Activated CD4-positive, alpha-beta T cell treated with anti-CD3 and anti-CD28 coated beads for 36 hours (primary cell): ENCODE results near the gene IRF2. TPM values are rescaled to one million over a fixed set of nuclear protein-coding genes. Genes with fewer than 3 reads are reported as not detected.

Experiments
- ATAC-seq: fragments of 200-7000 bp; cut with Tn5 transposase; one replicate; pipeline ENCODE4 v1.10.0; 2021; ENCODE audit warnings: mild to moderate bottlenecking, moderate library complexity
- CTCF ChIA-PET: fragments of 350-600 bp; sonication (Branson Sonifier 250); formaldehyde crosslinking; loops from one replicate; lab custom pipeline; 2021; ENCODE audit warnings: antibody characterized with exemption; lab: Charles Lee
- POLR2A ChIA-PET: fragments of 350-600 bp; sonication (Branson Sonifier 250); formaldehyde crosslinking; loops from one replicate; lab custom pipeline; 2021; ENCODE audit warnings: antibody characterized with exemption, inconsistent platforms; lab: Charles Lee
- DNase-seq: peaks from one replicate; pipeline ENCODE4 v3.0.0-alpha.2; 2020
- H3K27ac Mint-ChIP-seq: one replicate; pipeline ENCODE4 v1.8.0; 2021; ENCODE audit warnings: mixed read lengths
- H3K27me3 Mint-ChIP-seq: one replicate; pipeline ENCODE4 v1.8.0; 2021; ENCODE audit warnings: mixed read lengths
- H3K36me3 Mint-ChIP-seq: one replicate; pipeline ENCODE4 v1.8.0; 2021; ENCODE audit warnings: low read depth, mixed read lengths
- H3K4me1 Mint-ChIP-seq: one replicate; pipeline ENCODE4 v1.8.0; 2021; ENCODE audit warnings: mixed read lengths
- H3K4me3 Mint-ChIP-seq: one replicate; pipeline ENCODE4 v1.8.0; 2021; ENCODE audit warnings: mild to moderate bottlenecking, moderate library complexity, mixed read lengths
- H3K9me3 Mint-ChIP-seq: one replicate; pipeline ENCODE4 v1.8.0; 2021; ENCODE audit warnings: low read depth, mixed read lengths
- intact Hi-C, 2 experiments: fragments of 100-400 bp; cut with DNase I in 1 of 2; cut with micrococcal nuclease in 1 of 2; formaldehyde crosslinking; loops; one replicate each; pipeline versions ENCODE4 v1.14.2 to v1.15.1; 2022 to 2024; cut with DNase I, micrococcal nuclease
- total RNA-seq, 2 experiments: library from RNA; stranded (reverse); gene quantifications; one replicate each; pipeline ENCODE4 v1.2.3, GENCODE V29; 2021

Gene IRF2
- total RNA-seq, 2 experiments from 2014 or later = 50.1 to 68.9 TPM

- H3K4me1 Mint-ChIP-seq = peaks cover 69% of the 10 kb centered on the region
- ATAC-seq = no peak
Observed at GRCh38 chr4:184452740-184453139, 21.6 kb downstream of the IRF2 start.

GRCh38 chr4:184451726-184452125 lies 22.6 kb downstream of the IRF2 start:
- Mint-ChIP-seq H3K27ac (no peak overlapping the region), H3K4me3 (no peak overlapping the region), H3K4me1 (peaks cover 70% of the 10 kb centered on the region), H3K9me3 (no peaks in the 10 kb centered on the region), H3K27me3 (no peaks in the 10 kb centered on the region), H3K36me3 (peaks cover 35% of the 10 kb centered on the region)
- ChIA-PET CTCF (interaction anchor here (0.7 kb wide), 1 partner anchor 158 kb away, joined by 3 read pairs; no protein-coding TSS in a partner anchor), POLR2A (no interaction called here)
- no peak for DNase-seq
- intact Hi-C loops = no loop called here
- no peak for ATAC-seq

More at GRCh38 chr4:184452740-184453139, 21.6 kb downstream of the IRF2 start:
- H3K9me3 Mint-ChIP-seq = no peaks in the 10 kb centered on the region
- H3K27me3 Mint-ChIP-seq = no peaks in the 10 kb centered on the region
- DNase-seq = no peak
- H3K4me3 Mint-ChIP-seq = no peak overlapping the region
- CTCF ChIA-PET = interaction anchor here (0.6 to 1.0 kb wide), 3 partner anchors 15 to 30 kb away, joined by 3 to 5 read pairs (median 4); no protein-coding TSS in a partner anchor
- H3K27ac Mint-ChIP-seq = no peak overlapping the region
- POLR2A ChIA-PET = no interaction called here
- intact Hi-C loops = no loop called here
- peaks cover 33% of the 10 kb centered on the region for H3K36me3 Mint-ChIP-seq

- Mint-ChIP-seq H3K4me1 (peaks cover 74% of the 10 kb centered on the region), H3K27me3 (no peaks in the 10 kb centered on the region), H3K4me3 (no peak overlapping the region), H3K36me3 (peaks cover 37% of the 10 kb centered on the region), H3K27ac (no peak overlapping the region), H3K9me3 (no peaks in the 10 kb centered on the region)
- no peak for ATAC-seq
- no peak for DNase-seq
- intact Hi-C loops = no loop called here
- ChIA-PET POLR2A (no interaction called here), CTCF (no interaction called here)
Observed at GRCh38 chr4:184450743-184451535, 23.4 kb downstream of the IRF2 start.

- peaks cover 74% of the 10 kb centered on the region for H3K4me1 Mint-ChIP-seq
- intact Hi-C loops = no loop called here
- CTCF ChIA-PET = interaction anchor here (1.0 to 1.2 kb wide), 2 partner anchors 9 to 186 kb away, joined by 3 to 4 read pairs; no protein-coding TSS in a partner anchor
- no peaks in the 10 kb centered on the region for H3K27me3 Mint-ChIP-seq
- H3K36me3 Mint-ChIP-seq = peaks cover 36% of the 10 kb centered on the region
- H3K4me3 Mint-ChIP-seq = no peak overlapping the region
- peak overlapping the region; percentile 48 for H3K27ac Mint-ChIP-seq
- DNase-seq (no peak), ATAC-seq (no peak)
- no peaks in the 10 kb centered on the region for H3K9me3 Mint-ChIP-seq
- POLR2A ChIA-PET = no interaction called here
Observed at GRCh38 chr4:184450045-184450444, 24.3 kb downstream of the IRF2 start.

GRCh38 chr4:184448821-184449220 lies 25.5 kb downstream of the IRF2 start:
- peak overlapping the region; percentile 58 for H3K4me3 Mint-ChIP-seq
- ATAC-seq (peak; percentile 15), DNase-seq (peak; percentile 20)
- POLR2A ChIA-PET = no interaction called here
- H3K36me3 Mint-ChIP-seq = peaks cover 37% of the 10 kb centered on the region
- H3K9me3 Mint-ChIP-seq = no peaks in the 10 kb centered on the region
- intact Hi-C loops = no loop called here
- H3K27ac Mint-ChIP-seq = peak overlapping the region; percentile 84
- H3K27me3 Mint-ChIP-seq = no peaks in the 10 kb centered on the region
- peaks cover 75% of the 10 kb centered on the region for H3K4me1 Mint-ChIP-seq
- CTCF ChIA-PET = interaction anchor here (1.0 to 1.2 kb wide), 2 partner anchors 8 to 11 kb away, joined by 3 to 4 read pairs; no protein-coding TSS in a partner anchor

GRCh38 chr4:184448141-184448540 lies 26.2 kb downstream of the IRF2 start:
- no peaks in the 10 kb centered on the region for H3K9me3 Mint-ChIP-seq
- intact Hi-C loops = no loop called here
- DNase-seq = no peak
- peaks cover 75% of the 10 kb centered on the region for H3K4me1 Mint-ChIP-seq
- H3K27ac Mint-ChIP-seq = no peak overlapping the region
- POLR2A ChIA-PET = no interaction called here
- no peaks in the 10 kb centered on the region for H3K27me3 Mint-ChIP-seq
- H3K4me3 Mint-ChIP-seq = no peak overlapping the region
- no peak for ATAC-seq
- CTCF ChIA-PET = interaction anchor here (1.0 to 1.3 kb wide), 2 partner anchors 13 to 168 kb away, joined by 3 read pairs; no protein-coding TSS in a partner anchor
- peaks cover 40% of the 10 kb centered on the region for H3K36me3 Mint-ChIP-seq

- H3K9me3 Mint-ChIP-seq = no peaks in the 10 kb centered on the region
- no peak overlapping the region for H3K4me3 Mint-ChIP-seq
- DNase-seq = no peak
- intact Hi-C loops = no loop called here
- ChIA-PET CTCF (interaction anchor here (0.7 to 1.3 kb wide), 3 partner anchors 13 to 372 kb away, joined by 3 read pairs; no protein-coding TSS in a partner anchor), POLR2A (no interaction called here)
- peaks cover 40% of the 10 kb centered on the region for H3K36me3 Mint-ChIP-seq
- peaks cover 78% of the 10 kb centered on the region for H3K4me1 Mint-ChIP-seq
- no peaks in the 10 kb centered on the region for H3K27me3 Mint-ChIP-seq
- no peak for ATAC-seq
- H3K27ac Mint-ChIP-seq = no peak overlapping the region
Observed at GRCh38 chr4:184447664-184448063, 26.7 kb downstream of the IRF2 start.

- H3K9me3 Mint-ChIP-seq = no peaks in the 10 kb centered on the region
- ATAC-seq (no peak), DNase-seq (no peak)
- peak overlapping the region; percentile 48 for H3K27ac Mint-ChIP-seq
- no peaks in the 10 kb centered on the region for H3K27me3 Mint-ChIP-seq
- H3K36me3 Mint-ChIP-seq = peaks cover 40% of the 10 kb centered on the region
- ChIA-PET CTCF (no interaction called here), POLR2A (no interaction called here)
- intact Hi-C loops = no loop called here
- no peak overlapping the region for H3K4me3 Mint-ChIP-seq
- peaks cover 86% of the 10 kb centered on the region for H3K4me1 Mint-ChIP-seq
Observed at GRCh38 chr4:184446132-184446658, 28.2 kb downstream of the IRF2 start.

GRCh38 chr4:184444953-184445309 lies 29.4 kb downstream of the IRF2 start:
- peak overlapping the region; percentile 48 for H3K27ac Mint-ChIP-seq
- ChIA-PET POLR2A (no interaction called here), CTCF (no interaction called here)
- ATAC-seq = peak; percentile 82
- DNase-seq = peak; percentile 67
- peaks cover 39% of the 10 kb centered on the region for H3K36me3 Mint-ChIP-seq
- no peak overlapping the region for H3K4me3 Mint-ChIP-seq
- H3K27me3 Mint-ChIP-seq = no peaks in the 10 kb centered on the region
- H3K9me3 Mint-ChIP-seq = no peaks in the 10 kb centered on the region
- H3K4me1 Mint-ChIP-seq = peaks cover 90% of the 10 kb centered on the region
- intact Hi-C loops = no loop called here

- CTCF ChIA-PET = no interaction called here
- ATAC-seq (no peak), DNase-seq (no peak)
- intact Hi-C loops = no loop called here
- POLR2A ChIA-PET = no interaction called here
- no peak overlapping the region for H3K27ac Mint-ChIP-seq
- no peak overlapping the region for H3K4me3 Mint-ChIP-seq
- H3K4me1 Mint-ChIP-seq = peaks cover 88% of the 10 kb centered on the region
- H3K9me3 Mint-ChIP-seq = no peaks in the 10 kb centered on the region
- no peaks in the 10 kb centered on the region for H3K27me3 Mint-ChIP-seq
- H3K36me3 Mint-ChIP-seq = peaks cover 34% of the 10 kb centered on the region
Observed at GRCh38 chr4:184444215-184444952, 30.0 kb downstream of the IRF2 start.

GRCh38 chr4:184443318-184443717 lies 31.0 kb downstream of the IRF2 start:
- Mint-ChIP-seq H3K27me3 (no peaks in the 10 kb centered on the region), H3K27ac (no peak overlapping the region), H3K36me3 (peaks cover 26% of the 10 kb centered on the region), H3K9me3 (no peaks in the 10 kb centered on the region), H3K4me1 (peaks cover 85% of the 10 kb centered on the region), H3K4me3 (no peak overlapping the region)
- ATAC-seq = no peak
- ChIA-PET CTCF (interaction anchor here (0.8 to 1.4 kb wide), 2 partner anchors 31 to 169 kb away, joined by 3 to 4 read pairs; no protein-coding TSS in a partner anchor), POLR2A (no interaction called here)
- DNase-seq = no peak
- intact Hi-C loops = no loop called here
